Suprapubic skin (tissue), 4 donors: ENCODE data around the gene SLC9A9. TPM values are rescaled to one million over a fixed set of nuclear protein-coding genes. Genes with fewer than 3 reads are reported as not detected.
"Not testable (repeated sequence)": the region's sequence is repeated elsewhere in the genome, so short reads cannot be mapped to it uniquely, and the experiment has no call there.

Experiments used
- DNase-seq, 2 donors: peaks; one replicate each; pipeline ENCODE4 v3.0.0-alpha.2; 2019; ENCODE audit warnings: low spot score in 2 of 2
- H3K27ac ChIP-seq: fragments of 200-600 bp; sonication (generic); one replicate; pipeline ENCODE4 v1.5.1; 2019
- H3K27me3 ChIP-seq: fragments of 200-600 bp; sonication (generic); one replicate; pipeline ENCODE4 v1.5.1; 2019
- H3K36me3 ChIP-seq: fragments of 200-600 bp; sonication (generic); one replicate; pipeline ENCODE4 v1.5.1; 2019
- H3K4me1 ChIP-seq: fragments of 200-600 bp; sonication (generic); one replicate; pipeline ENCODE4 v1.5.1; 2019
- H3K4me3 ChIP-seq: fragments of 200-600 bp; sonication (generic); one replicate; pipeline ENCODE4 v1.5.1; 2019; ENCODE audit warnings: mild to moderate bottlenecking
- H3K9me3 ChIP-seq: fragments of 200-600 bp; sonication (generic); one replicate; pipeline ENCODE4 v1.5.1; 2019
- EP300 ChIP-seq: sonication (generic); formaldehyde crosslinking; IDR thresholded peaks from one replicate; pipeline ENCODE4 v1.6.1; 2017; ENCODE audit warnings: antibody characterized with exemption
- POLR2A ChIP-seq, 2 donors: fragments of 450-650 bp; IDR thresholded peaks; one replicate each; pipeline ENCODE4 v1.6.1; 2017; ENCODE audit warnings: antibody characterized with exemption in 2 of 2, mild to moderate bottlenecking in 2 of 2, moderate library complexity in 2 of 2
- POLR2AphosphoS5 ChIP-seq, 3 donors: sonication (generic); formaldehyde crosslinking; IDR thresholded peaks; one replicate each; pipeline ENCODE4 v1.6.1; 2017; ENCODE audit warnings: antibody characterized with exemption in 3 of 3
- WGBS: methylation state at CpG from one replicate; pipeline ENCODE4 v1.1.5; 2018; 5-methylcytosine and 5-hydroxymethylcytosine counted together
- total RNA-seq, 4 donors: library from RNA; depleted of rRNA; stranded (reverse); fragments of >200 nt; gene quantifications; one replicate each; pipeline ENCODE4 v1.1.0, GENCODE V29; 2016
- TF ChIP-seq, protein P1 (sequence below), 2 donors: fragments of 200-600 bp in 1 of 2; fragments of 450-650 bp in 1 of 2; sonication (generic) in 1 of 2; IDR thresholded peaks; one replicate each; pipeline ENCODE4 v1.5.1; 2016 to 2019; ENCODE audit warnings: antibody characterized with exemption in 2 of 2, mild to moderate bottlenecking in 1 of 2, moderate library complexity in 1 of 2

The SLC9A9 gene
- total RNA-seq, 4 donors from 2014 or later, result 16.6 to 51.0 (median 30.0) TPM

DNA sequence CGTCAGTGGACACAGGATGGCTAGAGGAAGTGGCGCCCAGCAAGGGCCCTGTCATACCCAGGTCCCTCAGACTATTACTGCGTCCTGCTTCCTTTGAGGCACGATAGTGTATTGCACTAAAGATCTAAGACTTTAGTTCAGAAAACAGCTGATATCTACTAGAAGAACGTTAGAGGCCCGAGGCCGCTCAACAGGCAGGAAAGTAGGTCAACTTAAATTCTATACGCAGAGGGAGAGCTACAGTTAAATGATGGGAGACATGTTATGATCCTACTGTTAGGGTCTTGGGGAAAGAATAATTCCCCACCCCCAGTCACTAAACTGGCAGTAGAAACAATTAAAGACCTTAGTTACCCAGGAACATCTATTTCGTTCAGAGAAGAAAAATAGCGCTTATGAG is 410.9 kb downstream of the SLC9A9 start:
- Histone ChIP-seq H3K9me3 (no peaks in the 10 kb centered on the region), H3K4me3 (no peak overlapping the region), H3K4me1 (no peaks in the 10 kb centered on the region), H3K27ac (no peak overlapping the region), H3K36me3 (no peaks in the 10 kb centered on the region), H3K27me3 (no peaks in the 10 kb centered on the region)
- no peak for DNase-seq
- 94% methylated on average over 10 of the region's 10 CpGs for WGBS
- TF ChIP-seq POLR2A (IDR thresholded peaks at IDR 0.05), result no peak
- no peak for TF ChIP-seq EP300
- no peak for TF ChIP-seq POLR2AphosphoS5 (IDR thresholded peaks at IDR 0.05)
- TF ChIP-seq, protein P1, sequence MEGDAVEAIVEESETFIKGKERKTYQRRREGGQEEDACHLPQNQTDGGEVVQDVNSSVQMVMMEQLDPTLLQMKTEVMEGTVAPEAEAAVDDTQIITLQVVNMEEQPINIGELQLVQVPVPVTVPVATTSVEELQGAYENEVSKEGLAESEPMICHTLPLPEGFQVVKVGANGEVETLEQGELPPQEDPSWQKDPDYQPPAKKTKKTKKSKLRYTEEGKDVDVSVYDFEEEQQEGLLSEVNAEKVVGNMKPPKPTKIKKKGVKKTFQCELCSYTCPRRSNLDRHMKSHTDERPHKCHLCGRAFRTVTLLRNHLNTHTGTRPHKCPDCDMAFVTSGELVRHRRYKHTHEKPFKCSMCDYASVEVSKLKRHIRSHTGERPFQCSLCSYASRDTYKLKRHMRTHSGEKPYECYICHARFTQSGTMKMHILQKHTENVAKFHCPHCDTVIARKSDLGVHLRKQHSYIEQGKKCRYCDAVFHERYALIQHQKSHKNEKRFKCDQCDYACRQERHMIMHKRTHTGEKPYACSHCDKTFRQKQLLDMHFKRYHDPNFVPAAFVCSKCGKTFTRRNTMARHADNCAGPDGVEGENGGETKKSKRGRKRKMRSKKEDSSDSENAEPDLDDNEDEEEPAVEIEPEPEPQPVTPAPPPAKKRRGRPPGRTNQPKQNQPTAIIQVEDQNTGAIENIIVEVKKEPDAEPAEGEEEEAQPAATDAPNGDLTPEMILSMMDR (IDR thresholded peaks at IDR 0.05), result no peak

DNA sequence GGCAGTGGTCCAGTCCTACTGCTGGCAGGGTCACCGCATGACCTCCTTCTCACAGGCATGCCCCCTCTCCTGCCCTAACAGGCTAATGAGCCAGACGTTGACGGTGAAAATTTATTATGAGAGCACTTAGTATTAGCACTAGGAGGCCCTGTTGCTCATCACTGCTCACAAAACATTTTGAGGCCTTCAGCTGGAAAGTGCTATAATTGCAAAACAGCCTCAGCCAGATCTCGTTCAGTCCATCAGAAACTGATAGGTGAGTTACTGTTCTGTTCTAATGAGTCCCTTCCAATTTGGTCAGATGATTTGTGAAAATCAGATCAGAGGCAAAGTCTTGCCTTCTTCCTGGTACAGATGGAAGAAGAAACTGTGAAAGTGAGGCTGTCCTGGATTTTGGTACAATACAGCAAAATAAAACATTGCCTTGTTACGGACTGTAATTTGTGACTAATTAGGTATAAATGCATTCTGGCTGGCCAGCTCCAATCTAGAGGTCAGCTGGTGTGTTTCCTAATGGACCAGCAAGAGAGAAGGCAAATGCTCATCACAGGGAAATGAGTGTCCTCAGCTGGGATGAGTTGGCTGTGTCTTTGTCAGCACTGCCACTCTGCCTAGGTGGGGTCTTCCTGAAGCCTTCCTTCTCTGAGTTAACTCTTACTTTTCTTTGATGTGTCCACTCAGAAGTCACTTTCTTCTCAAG is 411.9 kb downstream of the SLC9A9 start:
- H3K27me3 ChIP-seq, result no peaks in the 10 kb centered on the region
- no peak overlapping the region for H3K27ac ChIP-seq
- no peak for TF ChIP-seq POLR2AphosphoS5 (IDR thresholded peaks at IDR 0.05)
- no peak for TF ChIP-seq EP300
- no peak for TF ChIP-seq POLR2A (IDR thresholded peaks at IDR 0.05)
- TF ChIP-seq, protein P1 (IDR thresholded peaks at IDR 0.05), result no peak

DNA sequence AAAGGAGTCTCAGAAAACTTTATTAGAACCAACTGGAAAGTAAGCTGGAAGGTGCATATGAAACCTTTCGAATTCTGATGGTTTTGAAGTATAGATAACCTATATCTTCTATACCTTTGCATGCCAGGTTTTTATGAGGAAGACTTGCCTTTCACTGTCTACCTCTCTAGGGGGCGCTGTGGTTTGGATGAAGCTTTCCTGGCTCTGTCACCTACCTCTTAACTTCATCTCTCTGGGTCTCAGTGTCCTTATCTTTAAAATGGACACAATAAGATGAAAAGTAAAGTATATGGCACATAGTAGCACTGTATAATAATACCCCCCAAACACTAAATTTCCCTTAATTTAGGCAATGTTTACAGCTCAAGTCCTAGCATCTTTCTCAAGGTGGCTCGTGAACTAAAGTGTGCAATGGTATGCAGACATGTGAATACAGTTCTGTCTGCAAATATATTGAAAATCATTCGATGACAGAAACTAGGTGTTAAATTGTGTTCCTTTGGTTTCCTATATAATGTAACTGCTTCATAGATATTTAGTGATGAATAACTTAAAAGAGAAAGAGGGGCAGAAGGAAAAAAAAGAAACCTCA is 414.4 kb downstream of the SLC9A9 start:
- Histone ChIP-seq H3K36me3 (no peaks in the 10 kb centered on the region), H3K27ac (no peak overlapping the region), H3K27me3 (no peaks in the 10 kb centered on the region), H3K9me3 (no peaks in the 10 kb centered on the region), H3K4me1 (no peaks in the 10 kb centered on the region), H3K4me3 (no peak overlapping the region)
- no peak for DNase-seq
- no peak for TF ChIP-seq EP300
- TF ChIP-seq, protein P1 (IDR thresholded peaks at IDR 0.05), result peak in 1 of 2 donors; percentile 19
- 75% methylated on average over 4 of the region's 4 CpGs for WGBS

More for the DNA sequence above, 411.9 kb downstream of the SLC9A9 start:
- H3K9me3 ChIP-seq, result no peaks in the 10 kb centered on the region
- no peaks in the 10 kb centered on the region for H3K4me1 ChIP-seq
- no peak overlapping the region for H3K4me3 ChIP-seq
- DNase-seq, result no peak
- WGBS, result 96% methylated on average over 4 of the region's 5 CpGs
- H3K36me3 ChIP-seq, result no peaks in the 10 kb centered on the region

DNA sequence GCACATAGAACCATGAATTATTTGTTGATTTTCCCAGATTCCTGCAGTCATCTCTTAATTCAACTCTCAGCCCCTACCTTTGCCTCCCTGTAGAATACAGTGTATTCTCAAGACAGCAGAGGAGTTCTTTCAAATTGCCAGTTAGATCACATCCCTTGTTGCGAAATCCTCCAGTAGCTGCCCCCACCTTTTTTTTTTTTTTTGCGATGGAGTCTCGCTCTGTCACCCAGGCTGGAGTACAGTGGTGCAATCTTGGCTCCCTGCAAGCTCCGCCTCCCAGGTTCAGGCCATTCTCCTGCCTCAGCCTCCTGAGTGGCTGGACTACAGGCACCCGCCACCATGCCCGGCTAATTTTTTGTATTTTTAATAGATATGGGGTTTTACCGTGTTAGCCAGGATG is 417.0 kb downstream of the SLC9A9 start:
- not testable (repeated sequence) for H3K9me3 ChIP-seq, H3K36me3 ChIP-seq, H3K27ac ChIP-seq, H3K4me3 ChIP-seq, DNase-seq, H3K4me1 ChIP-seq, H3K27me3 ChIP-seq
- 84% methylated on average over 7 of the region's 7 CpGs for WGBS

DNA sequence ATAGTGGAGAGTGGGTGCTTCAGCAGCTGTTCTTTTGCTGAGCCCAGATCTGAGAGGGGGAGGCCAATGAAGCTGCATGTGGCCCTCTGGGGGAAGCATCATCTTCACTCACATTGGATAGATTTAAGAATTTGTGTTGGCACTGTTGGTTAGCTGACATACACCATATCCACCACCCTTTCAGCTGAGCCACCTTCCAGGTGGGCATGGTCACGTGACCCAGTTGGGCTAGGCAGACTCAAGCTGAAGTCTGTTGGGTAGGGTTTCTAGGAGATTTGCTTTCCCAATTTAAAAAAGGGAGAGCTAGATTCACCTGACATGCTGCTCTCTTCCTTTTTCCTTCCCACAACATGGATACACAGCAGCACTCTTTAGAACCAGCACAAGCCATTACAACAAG is 417.7 kb downstream of the SLC9A9 start:
- TF ChIP-seq, protein P1 (IDR thresholded peaks at IDR 0.05), result no peak
- no peak for TF ChIP-seq EP300
- no peak for TF ChIP-seq POLR2A (IDR thresholded peaks at IDR 0.05)
- no peak for TF ChIP-seq POLR2AphosphoS5 (IDR thresholded peaks at IDR 0.05)
- no peak overlapping the region for H3K4me3 ChIP-seq
- H3K4me1 ChIP-seq, result no peaks in the 10 kb centered on the region
- no peaks in the 10 kb centered on the region for H3K36me3 ChIP-seq
- WGBS, result 100% methylated on average over 1 of the region's 1 CpG
- no peaks in the 10 kb centered on the region for H3K27me3 ChIP-seq
- DNase-seq, result no peak
- H3K9me3 ChIP-seq, result no peaks in the 10 kb centered on the region
- no peak overlapping the region for H3K27ac ChIP-seq
